Heart left ventricle (tissue), 13 donors: ENCODE measurements around the gene CCBE1.

Source experiments
- POLR2A ChIP-seq, 2 donors: fragments of 450-650 bp; IDR thresholded peaks; one replicate each; pipeline ENCODE4 v1.6.1; 2017; ENCODE audit warnings: antibody characterized with exemption in 2 of 2, mild to moderate bottlenecking in 2 of 2, moderate library complexity in 2 of 2
- TF ChIP-seq, protein P1 (sequence below), 12 donors: fragments of 200-600 bp; sonication (generic) in 4 of 12; IDR thresholded peaks; one replicate each; pipeline versions ENCODE4 v1.5.0 to v1.8.0; 2018 to 2022; ENCODE audit warnings: antibody characterized with exemption in 12 of 12, mild to moderate bottlenecking in 5 of 12
- donor health status: ischemic (EF 13 %, LVEDD 7.1; RV severe dilation, severe dysfunction).
- donor health status: DM: no; HTN: yes; CAD: no.
- donor health status: DM: no; HTN: no; CAD: no.
- donor health status: ischemic (EF 25% LVEDD 6.9; RV normal size, moderate dysfunction).
- donor health status: ischemic (EF 25% LVEDD 5.7; RV mildly dilated, moderate dysfunction).
- donor health status: ischemic (EF 35%, LVEDD 5.7; RV mildly dilated, moderate dysfunction).
- donor health status: nonischemic (EF 11% LVEDD 7.7; RV severe dilation, severe dysfunction).
- donor health status: DM: yes; HTN: yes; CAD: no.
- donor health status: PGD.
- donor health status: ischemic (EF 29% LVEDD 5.4; RV normal size, mild dysfunction).
- donor health status: nonischemic (EF 23%, LVEDD 6.1; RV moderate dilation, normal function).

DNA sequence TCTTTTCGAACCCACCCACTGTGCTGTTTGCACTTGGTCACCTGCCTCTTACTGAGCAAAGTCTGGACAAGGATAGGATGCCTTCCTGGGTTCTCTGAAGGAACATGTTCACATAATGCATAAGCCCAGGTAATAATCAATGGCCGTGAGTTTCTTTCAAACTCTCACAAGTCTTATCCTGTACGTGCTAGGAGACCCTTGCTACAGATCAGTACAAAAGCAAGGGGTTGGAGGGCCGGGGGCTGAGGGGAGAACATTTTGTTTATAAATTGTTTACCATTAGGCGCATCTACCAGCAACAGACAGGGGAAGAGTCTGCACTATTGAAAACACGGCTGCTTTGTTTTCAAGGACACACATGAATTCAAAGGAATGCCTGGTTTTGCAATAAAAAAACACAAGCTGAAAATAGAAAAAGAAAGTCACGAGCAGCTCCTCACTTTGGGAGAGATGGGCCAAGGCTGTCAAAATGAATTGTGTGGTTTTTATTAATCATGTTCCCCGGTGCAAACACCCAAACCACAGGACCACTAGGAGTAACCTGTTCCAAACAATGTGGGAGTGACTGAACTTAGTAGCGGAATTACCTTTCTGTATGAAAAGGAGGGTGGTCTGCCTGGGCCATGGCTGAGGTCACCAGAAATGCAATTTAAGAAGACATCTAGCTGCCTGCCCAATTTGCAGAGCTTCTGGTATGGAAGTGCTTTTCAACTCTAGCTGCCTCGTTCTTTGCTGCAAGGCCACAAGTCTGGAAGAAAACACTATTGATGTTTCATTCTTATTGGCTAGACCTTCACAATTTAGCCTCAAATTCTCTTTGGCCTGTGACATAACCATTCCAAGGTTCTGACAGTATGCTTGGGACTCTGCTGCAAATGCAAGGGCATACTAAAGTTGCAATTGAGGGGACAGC, 73.5 kb downstream of the CCBE1 start:
- TF ChIP-seq, protein P1, sequence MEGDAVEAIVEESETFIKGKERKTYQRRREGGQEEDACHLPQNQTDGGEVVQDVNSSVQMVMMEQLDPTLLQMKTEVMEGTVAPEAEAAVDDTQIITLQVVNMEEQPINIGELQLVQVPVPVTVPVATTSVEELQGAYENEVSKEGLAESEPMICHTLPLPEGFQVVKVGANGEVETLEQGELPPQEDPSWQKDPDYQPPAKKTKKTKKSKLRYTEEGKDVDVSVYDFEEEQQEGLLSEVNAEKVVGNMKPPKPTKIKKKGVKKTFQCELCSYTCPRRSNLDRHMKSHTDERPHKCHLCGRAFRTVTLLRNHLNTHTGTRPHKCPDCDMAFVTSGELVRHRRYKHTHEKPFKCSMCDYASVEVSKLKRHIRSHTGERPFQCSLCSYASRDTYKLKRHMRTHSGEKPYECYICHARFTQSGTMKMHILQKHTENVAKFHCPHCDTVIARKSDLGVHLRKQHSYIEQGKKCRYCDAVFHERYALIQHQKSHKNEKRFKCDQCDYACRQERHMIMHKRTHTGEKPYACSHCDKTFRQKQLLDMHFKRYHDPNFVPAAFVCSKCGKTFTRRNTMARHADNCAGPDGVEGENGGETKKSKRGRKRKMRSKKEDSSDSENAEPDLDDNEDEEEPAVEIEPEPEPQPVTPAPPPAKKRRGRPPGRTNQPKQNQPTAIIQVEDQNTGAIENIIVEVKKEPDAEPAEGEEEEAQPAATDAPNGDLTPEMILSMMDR (IDR thresholded peaks at IDR 0.05), result no peak
- no peak for TF ChIP-seq POLR2A (IDR thresholded peaks at IDR 0.05)
